GM19452 (cell line): ENCODE data around the gene TANGO6.
"Not testable (repeated sequence)": the region's sequence is repeated elsewhere in the genome, so short reads cannot be mapped to it uniquely, and the experiment has no call there.

ENCODE experiments used
- ATAC-seq: cut with Tn5 transposase; IDR thresholded peaks from one replicate; pipeline ENCODE4 v1.9.1; 2021; ENCODE audit not compliant: unreplicated experiment

Gene TANGO6

GRCh38 chr16:69114346-69114975 lies 271.1 kb downstream of the TANGO6 start:
- no peak for ATAC-seq

GRCh38 chr16:69114976-69115355 lies 271.6 kb downstream of the TANGO6 start:
- ATAC-seq, result no peak

- ATAC-seq, result no peak
Measured at GRCh38 chr16:69115361-69115760, 272.0 kb downstream of the TANGO6 start.

- no peak for ATAC-seq
Measured at GRCh38 chr16:69115837-69116236, 272.5 kb downstream of the TANGO6 start.

- no peak for ATAC-seq
Measured at GRCh38 chr16:69116256-69116875, 273.0 kb downstream of the TANGO6 start.

GRCh38 chr16:69116906-69117305 lies 273.6 kb downstream of the TANGO6 start:
- no peak for ATAC-seq

- no peak for ATAC-seq
Measured at GRCh38 chr16:69118468-69118867, 275.1 kb downstream of the TANGO6 start.

GRCh38 chr16:69118994-69119393 lies 275.7 kb downstream of the TANGO6 start:
- ATAC-seq, result no peak

- no peak for ATAC-seq
Measured at GRCh38 chr16:69119536-69119935, 276.2 kb downstream of the TANGO6 start.

GRCh38 chr16:69120096-69120664 lies 276.8 kb downstream of the TANGO6 start:
- ATAC-seq, result no peak

GRCh38 chr16:69123910-69124309 lies 280.6 kb downstream of the TANGO6 start:
- no peak for ATAC-seq

GRCh38 chr16:69124406-69124805 lies 281.1 kb downstream of the TANGO6 start:
- not testable (repeated sequence) for ATAC-seq

- ATAC-seq, result not testable (repeated sequence)
Measured at GRCh38 chr16:69124961-69125360, 281.6 kb downstream of the TANGO6 start.

- no peak for ATAC-seq
Measured at GRCh38 chr16:69126221-69126620, 282.9 kb downstream of the TANGO6 start.

GRCh38 chr16:69126801-69127200 lies 283.5 kb downstream of the TANGO6 start:
- ATAC-seq, result not testable (repeated sequence)

- ATAC-seq, result no peak
Measured at GRCh38 chr16:69127966-69128510, 284.7 kb downstream of the TANGO6 start.

GRCh38 chr16:69130461-69130860 lies 287.1 kb downstream of the TANGO6 start:
- no peak for ATAC-seq

- ATAC-seq, result no peak
Measured at GRCh38 chr16:69131167-69131838, 288.0 kb downstream of the TANGO6 start.

- ATAC-seq, result peak; percentile 42
Measured at GRCh38 chr16:69131839-69132423, 288.6 kb downstream of the TANGO6 start.

GRCh38 chr16:69132424-69133252 lies 289.3 kb downstream of the TANGO6 start, which contains the start of the genes CHTF8 and UTP4:
Gene CHTF8, minus strand, starts transcription at chr16:69132588. Its CDS starts 11,130 bp downstream, at chr16:69121458.
Gene UTP4, plus strand, starts transcription at chr16:69132649. Its CDS starts 811 bp downstream, at chr16:69133460.
- peak; percentile 93 for ATAC-seq
